Activated CD4-positive, alpha-beta T cell treated with anti-CD3 and anti-CD28 coated beads, Interleukin-2, Interleukin-6, amounts not matched to agents 100 ng/mL and 50 ng/mL, durations not matched to agents 16 hours and 8 hours (primary cell): ENCODE results near the gene NHEJ1.

Source experiments
- DNase-seq: peaks from one replicate; pipeline ENCODE4 v3.0.0-alpha.2; 2020

NHEJ1 gene

DNA sequence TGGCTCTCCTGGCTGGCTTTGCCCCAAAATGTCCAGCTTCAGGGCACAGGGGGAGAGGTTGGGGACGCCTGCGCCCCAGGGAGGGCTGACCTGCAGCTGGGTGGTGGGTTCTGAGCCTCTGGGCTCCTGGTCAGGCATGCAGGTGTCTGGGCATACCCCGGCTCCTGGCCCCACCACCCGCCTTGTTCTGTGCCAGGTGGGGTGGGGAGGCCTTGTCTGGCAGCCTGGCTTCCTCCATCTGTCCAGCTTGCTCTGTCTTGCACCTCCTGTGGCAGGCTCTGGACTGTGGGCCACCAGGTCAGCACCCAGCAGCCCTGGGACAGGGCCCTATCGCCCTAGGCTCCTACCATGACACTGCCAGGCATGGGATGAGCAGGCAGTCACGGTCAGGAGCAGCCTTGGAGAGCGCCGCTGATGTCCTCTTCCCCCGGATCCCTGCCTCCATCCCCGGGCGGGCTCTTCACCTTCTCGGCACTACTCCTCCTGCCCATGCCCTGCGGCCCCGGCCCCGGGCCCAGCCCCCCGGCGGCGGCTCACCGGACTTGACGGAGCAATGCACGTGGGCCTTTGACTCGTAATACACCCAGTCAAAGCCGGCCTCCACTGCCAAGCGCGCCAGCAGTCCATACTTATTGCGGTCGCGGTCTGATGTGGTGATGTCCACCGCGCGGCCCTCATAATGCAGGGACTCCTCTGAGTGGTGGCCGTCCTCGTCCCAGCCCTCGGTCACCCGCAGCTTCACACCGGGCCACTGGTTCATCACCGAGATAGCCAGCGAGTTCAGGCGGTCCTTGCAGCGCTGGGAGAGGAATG, 103.5 kb downstream of the NHEJ1 start:
- DNase-seq = no peak

- no peak for DNase-seq
Observed at GRCh38 chr2:219056176-219056895, 104.3 kb downstream of the NHEJ1 start.

- DNase-seq = no peak
Observed at GRCh38 chr2:219054956-219055903, 105.4 kb downstream of the NHEJ1 start.

- DNase-seq = no peak
Observed at GRCh38 chr2:219049282-219049681, 111.3 kb downstream of the NHEJ1 start.

GRCh38 chr2:219045937-219046550, 114.6 kb downstream of the NHEJ1 start:
- no peak for DNase-seq

GRCh38 chr2:219042750-219043149, 117.9 kb downstream of the NHEJ1 start:
- DNase-seq = no peak

- DNase-seq = no peak
Observed at GRCh38 chr2:219042157-219042556, 118.5 kb downstream of the NHEJ1 start.

DNA sequence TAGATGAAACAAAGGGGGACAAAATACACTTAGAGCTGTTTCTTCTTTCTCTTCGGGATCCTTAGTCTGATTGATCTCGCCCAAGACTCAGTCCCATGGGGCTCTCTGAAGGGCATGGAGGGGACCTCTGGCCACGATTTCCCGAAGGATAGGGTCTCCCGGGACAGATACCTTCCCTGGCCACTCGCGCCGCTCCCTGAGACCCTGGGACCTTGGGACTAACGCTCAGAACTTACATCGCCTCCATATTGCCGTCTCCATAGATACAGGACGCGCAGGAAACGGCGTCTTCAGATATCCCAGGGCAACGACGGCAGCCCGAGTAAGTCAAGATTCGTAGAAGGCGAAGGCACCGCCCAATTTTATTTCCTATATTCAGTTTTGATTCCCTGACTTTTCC, 119.4 kb downstream of the NHEJ1 start, which contains the start of gene CFAP65:
Gene CFAP65 (minus strand): TSS at position 265 of the 400 bp plus-strand sequence. CDS start 2,468 bp downstream, outside the sequence.
- peak; percentile 41 for DNase-seq

DNA sequence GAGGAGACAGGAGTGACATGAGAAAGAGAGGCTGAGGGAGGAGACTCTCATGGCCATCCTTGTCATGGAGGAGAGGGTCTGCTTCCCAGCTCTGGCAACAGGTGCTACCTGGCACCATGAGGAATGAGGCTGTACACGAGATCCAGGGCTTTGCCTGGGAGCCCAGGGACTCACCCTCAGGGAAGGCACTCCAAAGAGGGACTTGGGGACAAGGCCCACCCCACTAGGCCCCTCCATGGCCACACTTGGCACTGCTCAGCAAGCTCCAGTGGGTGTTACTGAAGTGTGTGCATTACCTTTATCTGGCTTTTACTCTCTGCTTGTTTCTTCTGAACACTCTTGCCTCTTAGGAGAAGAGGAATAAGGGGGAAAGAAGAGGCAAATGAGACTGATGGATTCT, 122.0 kb downstream of the NHEJ1 start:
- DNase-seq = no peak

- no peak for DNase-seq
Observed at GRCh38 chr2:219037783-219038499, 122.7 kb downstream of the NHEJ1 start.

DNA sequence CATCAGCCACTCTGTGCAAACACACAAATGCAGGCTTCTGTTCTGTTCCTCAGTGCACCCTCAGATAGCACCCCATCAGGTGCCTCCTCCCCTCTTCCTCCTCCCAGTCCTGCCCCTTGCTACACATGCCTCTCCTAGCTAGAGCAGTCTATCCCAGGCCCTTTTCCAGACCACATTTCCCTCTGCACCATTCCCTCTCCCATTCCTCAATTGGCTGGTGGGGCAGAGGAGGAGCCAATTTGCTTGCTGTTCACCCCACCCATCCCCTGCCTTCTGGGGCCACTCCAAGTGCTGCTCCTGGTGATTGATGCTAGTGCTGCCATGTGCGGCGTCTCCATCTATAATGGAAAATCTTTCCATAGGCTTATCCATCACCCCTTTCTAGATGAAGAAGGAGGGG, 124.7 kb downstream of the NHEJ1 start:
- DNase-seq = no peak

GRCh38 chr2:219034823-219035222, 125.8 kb downstream of the NHEJ1 start:
- DNase-seq = no peak

- DNase-seq = no peak
Observed at GRCh38 chr2:219032051-219032745, 128.4 kb downstream of the NHEJ1 start.

GRCh38 chr2:219031005-219031738, 129.4 kb downstream of the NHEJ1 start:
- DNase-seq = no peak

DNA sequence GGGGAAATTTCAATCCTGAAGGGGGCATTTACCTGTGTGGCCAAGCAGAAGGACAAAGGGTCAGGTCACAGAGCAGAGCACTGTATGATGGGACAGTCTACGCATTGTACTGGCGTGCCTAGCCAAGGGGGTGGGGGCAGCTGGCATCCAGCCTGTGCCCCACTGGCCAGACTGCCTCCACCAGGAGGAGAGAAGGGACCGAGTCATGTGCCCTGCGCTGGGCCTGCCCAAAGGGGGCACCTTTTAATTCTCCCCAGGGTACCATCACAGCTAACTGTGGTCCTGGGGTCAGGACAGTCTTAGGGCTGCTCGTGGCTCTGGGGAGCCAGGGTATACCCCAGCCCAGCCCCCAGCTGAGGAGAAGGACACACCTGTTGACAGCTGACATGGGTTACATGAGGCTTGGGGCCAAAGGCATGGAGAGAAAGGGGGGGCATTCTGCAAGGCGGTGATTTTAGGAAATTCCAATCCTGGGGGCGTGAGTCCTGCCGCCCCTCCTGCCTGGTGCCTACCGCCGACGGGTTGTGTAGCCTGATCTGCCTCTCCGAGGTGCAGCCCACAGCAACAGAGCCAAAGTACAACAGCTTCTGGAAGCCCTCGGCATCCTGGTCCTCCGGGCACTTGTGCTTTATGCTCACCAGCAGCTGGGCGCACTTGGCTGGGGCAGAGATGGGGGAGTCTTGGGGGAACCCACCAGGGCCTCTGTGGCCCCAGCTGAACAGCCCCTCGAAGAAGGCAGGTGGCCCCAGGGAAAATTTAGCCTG, 130.3 kb downstream of the NHEJ1 start:
- DNase-seq = no peak

GRCh38 chr2:219029829-219030165, 130.8 kb downstream of the NHEJ1 start:
- DNase-seq = peak; percentile 83

GRCh38 chr2:219028996-219029828, 131.4 kb downstream of the NHEJ1 start:
- no peak for DNase-seq

DNA sequence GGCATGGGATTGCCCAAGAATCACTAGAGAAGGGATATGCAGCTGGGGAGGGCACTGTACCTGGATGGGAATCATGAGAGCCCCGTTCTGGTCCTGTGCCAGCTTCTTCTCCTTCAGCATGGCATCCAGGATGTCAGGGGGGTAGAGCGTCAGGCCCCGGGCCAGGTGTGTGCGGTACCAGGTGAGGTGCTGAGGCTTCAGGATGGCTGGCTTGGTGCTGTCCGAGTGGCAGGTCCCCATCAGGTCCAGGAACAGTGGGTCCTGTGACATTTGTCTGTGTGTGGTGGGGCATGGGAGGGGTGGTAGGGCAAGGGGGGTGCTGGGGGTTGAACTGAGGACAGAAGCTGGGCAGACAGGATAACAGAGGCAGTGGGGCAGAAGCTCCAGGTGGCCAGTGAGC, 132.5 kb downstream of the NHEJ1 start:
- no peak for DNase-seq

DNA sequence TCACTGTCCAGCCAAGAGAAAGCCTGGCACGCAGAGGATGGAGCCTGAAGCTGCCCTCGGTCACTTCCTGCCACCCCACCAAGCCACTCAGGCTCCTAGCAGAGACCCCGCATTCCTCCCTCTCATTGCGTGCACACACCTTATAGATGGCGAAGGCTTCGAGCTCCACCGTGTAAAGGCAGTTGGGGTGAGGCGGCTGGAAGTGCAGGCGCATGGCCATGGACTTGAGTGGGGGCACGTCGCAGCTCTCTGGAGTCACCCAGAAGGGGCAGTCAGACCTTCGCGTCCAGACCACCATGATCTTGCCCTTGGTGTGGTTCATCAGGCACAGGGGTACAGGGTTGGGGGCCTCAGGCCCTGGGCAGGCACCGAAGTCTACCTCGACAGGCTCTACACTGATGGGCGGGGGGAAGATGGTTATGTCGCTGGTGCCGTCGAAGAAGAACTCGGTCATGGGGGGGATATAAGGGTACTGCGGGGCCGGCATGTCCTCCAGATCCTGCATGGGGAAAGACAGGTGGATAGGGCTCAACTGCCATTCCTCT, 133.0 kb downstream of the NHEJ1 start:
- DNase-seq = no peak
